Kidney (tissue), 22 donors: ENCODE results near the gene ME1. TPM values are rescaled to one million over a fixed set of nuclear protein-coding genes. Genes with fewer than 3 reads are reported as not detected.

Source experiments
- DNase-seq, 5 donors: peaks; one replicate each; pipeline ENCODE4 v3.0.0-alpha.2; 2013 to 2020
- FAIRE-seq: peaks from 2 replicates; lab custom pipeline; 2012; peaks lifted over from hg19 to GRCh38; lab: Jason Lieb, UNC
- H3K27ac ChIP-seq, 2 donors: one replicate each; pipeline ENCODE4 v1.7.0; 2013; ENCODE audit warnings: low read depth in 2 of 2, low read length in 2 of 2, inconsistent platforms in 1 of 2
- H3K27me3 ChIP-seq: one replicate; pipeline ENCODE4 v1.7.1; 2013; ENCODE audit warnings: low read length, inconsistent platforms; ENCODE audit not compliant: control insufficient read depth, insufficient read depth
- H3K36me3 ChIP-seq, 3 donors: one replicate each; pipeline versions ENCODE4 v1.7.0 to v1.7.1; 2013; ENCODE audit warnings: low read length in 3 of 3, control low read depth in 1 of 3, inconsistent platforms in 1 of 3; ENCODE audit not compliant: insufficient read depth in 3 of 3, control insufficient read depth in 2 of 3
- H3K4me1 ChIP-seq, 3 donors: one replicate each; pipeline versions ENCODE4 v1.7.0 to v1.7.1; 2013; ENCODE audit warnings: low read length in 3 of 3, inconsistent platforms in 1 of 3, low read depth in 1 of 3; ENCODE audit not compliant: control insufficient read depth in 2 of 3, insufficient read depth in 2 of 3
- H3K4me3 ChIP-seq, 3 donors: one replicate each; pipeline versions ENCODE4 v1.7.0 to v1.8.1; 2013; ENCODE audit warnings: low read length in 3 of 3, control low read depth in 1 of 3, inconsistent platforms in 1 of 3
- H3K9ac ChIP-seq, 3 donors: one replicate each; pipeline versions ENCODE4 v1.7.0 to v1.7.1; 2013; ENCODE audit warnings: low read length in 3 of 3, control low read depth in 1 of 3, inconsistent platforms in 1 of 3
- H3K9me3 ChIP-seq, 3 donors: one replicate each; pipeline versions ENCODE4 v1.7.0 to v1.7.1; 2013; ENCODE audit warnings: low read length in 3 of 3, control low read depth in 1 of 3, inconsistent platforms in 1 of 3; ENCODE audit not compliant: control insufficient read depth in 2 of 3, insufficient read depth in 1 of 3
- intact Hi-C: fragments of 100-400 bp; cut with DNase I; formaldehyde crosslinking; loops from one replicate; pipeline ENCODE4 v1.11.1; 2022
- long read RNA-seq, 10 donors: library from polyadenylated mRNA in 1 of 10; unstranded in 1 of 10; transcript quantifications; one replicate each; pipeline ENCODE4 v2.0.0 and lab custom pipeline, GENCODE V29; 2021 to 2026
- polyA plus RNA-seq: library from polyadenylated mRNA; stranded (reverse); fragments of 350-450 nt; fragmentation: Illumina TruSeq; extraction: RNeasy Lipid Tissue Mini Kit (QIAGEN cat#74804); gene quantifications from one replicate; pipeline ENCODE4 v1.2.3, GENCODE V29; 2014; ENCODE audit warnings: low read depth, low replicate concordance; ENCODE audit not compliant: insufficient read depth
- total RNA-seq: library from RNA; stranded (reverse); fragmentation: NEBNext Ultra II Directional; extraction: Animal tissue kit (Norgen Biotek cat#: 25700); gene quantifications from one replicate; pipeline ENCODE4 v1.2.1, GENCODE V29; 2021
- TF ChIP-seq, protein P1 (sequence below): IDR thresholded peaks from 3 replicates; pipeline ENCODE4 v1.5.1; 2012; ENCODE audit warnings: mild to moderate bottlenecking, moderate library complexity, borderline replicate concordance; ENCODE audit not compliant: insufficient read depth; ENCODE audit errors: extremely low read depth
- donor health status: control.
- donor health status: control.
- donor health status: control.
- donor health status: control.
- donor health status: control.
- donor health status: DM: yes; HTN: yes; CAD: no.
- donor health status: Normal renal cell carcinoma (clear cell type).

The ME1 gene
- total RNA-seq: 3.3 TPM
- 5.5 TPM for polyA plus RNA-seq
- long read RNA-seq, donor 1: 0 reads
- long read RNA-seq, donor 2: 0 reads
- long read RNA-seq, donor 3: 0 reads
- long read RNA-seq, donor 4: 0 reads
- long read RNA-seq, donor 5: 0 reads
- long read RNA-seq, donor 6, partial matches to known transcripts: 0 of 1 reads
- long read RNA-seq, donor 6, other reads (novel, unspliced or antisense): 0 of 1 reads
- long read RNA-seq, donor 7, partial matches to known transcripts: 0 of 1 reads
- long read RNA-seq, donor 7, other reads (novel, unspliced or antisense): 1 of 1 reads
- long read RNA-seq, donor 8, partial matches to known transcripts: 0 of 1 reads
- long read RNA-seq, donor 8, other reads (novel, unspliced or antisense): 0 of 1 reads
- long read RNA-seq, donor 9, partial matches to known transcripts: 0 of 1 reads
- long read RNA-seq, donor 9, other reads (novel, unspliced or antisense): 0 of 1 reads
- long read RNA-seq, donor 10: 0 reads

DNA sequence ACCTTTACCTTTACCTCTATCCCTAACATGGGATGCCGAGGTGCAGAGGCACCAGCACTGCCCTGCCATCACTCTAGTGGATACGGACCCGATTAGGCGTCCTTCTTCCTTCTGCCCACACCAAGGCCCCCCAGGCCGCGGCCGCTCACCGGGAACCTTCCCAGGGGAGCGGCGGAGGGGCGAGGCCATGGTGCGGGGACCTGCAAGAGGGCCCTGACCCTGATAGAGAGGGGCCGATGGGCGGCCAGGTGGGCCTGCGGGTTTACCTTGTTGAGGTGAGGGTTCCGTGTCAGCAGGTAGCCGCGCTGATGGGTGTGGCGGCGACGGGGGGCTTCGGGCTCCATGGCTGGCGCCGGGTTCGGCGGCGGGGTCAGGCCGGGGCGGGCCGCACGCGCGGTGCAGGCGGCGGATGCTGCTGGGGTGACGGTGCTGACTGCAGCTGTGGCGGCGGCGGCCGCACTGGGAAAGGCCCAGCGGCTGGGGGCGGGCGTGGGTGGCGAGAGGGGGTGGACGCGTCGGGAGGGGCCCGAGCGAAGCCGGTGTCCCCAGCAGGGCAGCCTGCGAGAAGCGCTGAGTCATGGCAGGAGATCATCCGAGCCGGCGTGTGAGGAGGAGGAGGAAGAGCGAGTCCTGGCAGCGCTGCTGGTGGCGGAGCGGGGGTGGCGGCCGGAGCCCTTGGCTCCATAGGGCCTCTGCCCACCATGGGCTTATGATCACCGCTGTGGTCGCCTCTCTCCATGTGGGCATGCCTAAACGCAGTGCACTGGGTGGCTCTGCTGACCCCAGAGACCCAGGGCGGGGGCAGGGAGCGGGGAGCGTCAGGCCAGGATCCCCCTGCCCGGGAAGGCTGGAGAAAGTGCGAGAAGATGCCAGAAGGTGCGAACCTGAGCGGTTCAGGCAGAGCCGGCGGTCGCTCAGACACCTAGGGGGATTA is at the start of gene ME1:
ME1 (minus strand) TSS at position 441 of the 934 bp plus-strand sequence; CDS start at position 344, 97 bp downstream.
- Histone ChIP-seq H3K36me3 (no peaks in the 10 kb centered on the region), H3K4me3 (peak within 1 kb of the TSS; percentile 26 to 61 (median 56)), H3K4me1 (peaks cover 0 to 3% (median 0%) of the 10 kb centered on the region in 3 donors), H3K9ac (peak within 1 kb of the TSS in 2 of 3 donors; percentile 4 to 41), H3K9me3 (no peaks in the 10 kb centered on the region), H3K27ac (no peak within 1 kb of the TSS), H3K27me3 (no peaks in the 10 kb centered on the region)
- FAIRE-seq: no peak
- TF ChIP-seq, protein P1, sequence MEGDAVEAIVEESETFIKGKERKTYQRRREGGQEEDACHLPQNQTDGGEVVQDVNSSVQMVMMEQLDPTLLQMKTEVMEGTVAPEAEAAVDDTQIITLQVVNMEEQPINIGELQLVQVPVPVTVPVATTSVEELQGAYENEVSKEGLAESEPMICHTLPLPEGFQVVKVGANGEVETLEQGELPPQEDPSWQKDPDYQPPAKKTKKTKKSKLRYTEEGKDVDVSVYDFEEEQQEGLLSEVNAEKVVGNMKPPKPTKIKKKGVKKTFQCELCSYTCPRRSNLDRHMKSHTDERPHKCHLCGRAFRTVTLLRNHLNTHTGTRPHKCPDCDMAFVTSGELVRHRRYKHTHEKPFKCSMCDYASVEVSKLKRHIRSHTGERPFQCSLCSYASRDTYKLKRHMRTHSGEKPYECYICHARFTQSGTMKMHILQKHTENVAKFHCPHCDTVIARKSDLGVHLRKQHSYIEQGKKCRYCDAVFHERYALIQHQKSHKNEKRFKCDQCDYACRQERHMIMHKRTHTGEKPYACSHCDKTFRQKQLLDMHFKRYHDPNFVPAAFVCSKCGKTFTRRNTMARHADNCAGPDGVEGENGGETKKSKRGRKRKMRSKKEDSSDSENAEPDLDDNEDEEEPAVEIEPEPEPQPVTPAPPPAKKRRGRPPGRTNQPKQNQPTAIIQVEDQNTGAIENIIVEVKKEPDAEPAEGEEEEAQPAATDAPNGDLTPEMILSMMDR: no peak
- intact Hi-C loops: no loop called here
- peak; percentile 66 to 88 (median 74) for DNase-seq

DNA sequence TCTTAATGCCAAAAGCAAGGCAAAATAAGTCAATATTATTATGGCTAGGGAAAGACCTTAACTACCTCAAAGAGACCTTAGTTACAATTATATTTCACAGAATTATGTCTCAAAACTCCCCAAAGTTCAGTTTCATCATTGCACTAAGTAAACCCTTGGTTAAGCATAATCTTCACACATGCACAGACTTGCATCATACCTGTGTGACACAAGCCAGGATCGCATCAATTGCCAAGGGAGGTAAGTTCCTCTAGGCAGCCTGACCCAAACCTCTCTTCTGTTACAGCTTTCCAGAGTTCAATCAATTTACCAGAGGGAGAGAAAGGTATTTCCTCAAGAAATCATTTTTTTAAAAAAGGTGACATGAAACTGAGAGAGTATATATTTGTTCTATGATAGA is 49.6 kb upstream of the ME1 start:
- H3K4me1 ChIP-seq: no peaks in the 10 kb centered on the region
- H3K36me3 ChIP-seq: no peaks in the 10 kb centered on the region
- DNase-seq: no peak
- H3K9me3 ChIP-seq: no peaks in the 10 kb centered on the region
- H3K27me3 ChIP-seq: no peaks in the 10 kb centered on the region
- H3K9ac ChIP-seq: no peak overlapping the region
- intact Hi-C loops: no loop called here
- TF ChIP-seq, protein P1: no peak
- no peak overlapping the region for H3K4me3 ChIP-seq
- H3K27ac ChIP-seq: no peak overlapping the region
- no peak for FAIRE-seq

DNA sequence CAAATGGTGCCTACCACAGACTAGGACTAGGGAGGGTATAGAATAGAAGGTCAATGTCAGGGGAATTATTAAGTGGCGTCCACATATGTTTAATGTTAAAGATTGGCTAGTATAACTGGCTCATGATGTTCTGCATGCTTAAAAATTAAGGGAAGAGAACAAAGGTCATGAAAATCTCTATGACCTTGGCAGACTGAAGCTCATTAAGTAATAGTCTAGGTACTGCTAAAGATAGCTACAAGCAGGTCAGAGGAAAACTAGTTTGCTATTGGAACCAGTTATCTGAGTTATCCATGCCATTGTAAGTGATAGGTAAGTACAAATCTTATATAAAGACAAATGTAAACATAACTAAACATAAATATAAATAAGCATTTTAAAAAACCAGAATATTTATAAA is 48.5 kb upstream of the ME1 start:
- Histone ChIP-seq H3K27ac (no peak overlapping the region), H3K9me3 (no peaks in the 10 kb centered on the region), H3K27me3 (no peaks in the 10 kb centered on the region), H3K36me3 (no peaks in the 10 kb centered on the region), H3K9ac (no peak overlapping the region), H3K4me3 (no peak overlapping the region), H3K4me1 (peaks cover 0 to 8% (median 0%) of the 10 kb centered on the region in 3 donors)
- TF ChIP-seq, protein P1: no peak
- intact Hi-C loops: no loop called here
- DNase-seq (no peak), FAIRE-seq (no peak)
